Keratinocyte (primary cell): ENCODE measurements around the gene KPNA1. TPM values are rescaled to one million over a fixed set of nuclear protein-coding genes. Genes with fewer than 3 reads are reported as not detected.

Experiments used
- DNase-seq: peaks from one replicate; pipeline ENCODE4 v3.0.0-alpha.2; 2011; ENCODE audit warnings: low read depth, missing footprints, low spot score
- FAIRE-seq: peaks from 2 replicates; lab custom pipeline; 2011; peaks lifted over from hg19 to GRCh38; lab: Jason Lieb, UNC
- H2AFZ ChIP-seq: 2 replicates; pipeline ENCODE4 v1.6.0; 2012; ENCODE audit warnings: low read length, control low read depth, inconsistent platforms; ENCODE audit not compliant: control insufficient read depth
- H3K27ac ChIP-seq: 2 replicates; pipeline ENCODE4 v1.5.1; 2011; ENCODE audit warnings: low read length; ENCODE audit not compliant: control insufficient read depth, insufficient read depth
- H3K27me3 ChIP-seq: 3 replicates; pipeline ENCODE4 v1.6.0; 2011; ENCODE audit warnings: low read length; ENCODE audit not compliant: control insufficient read depth, insufficient read depth; ENCODE audit errors: extremely low read depth
- H3K36me3 ChIP-seq, 2 experiments: 2 replicates in 1 of 2; 3 replicates in 1 of 2; pipeline ENCODE4 v1.5.1; 2011; ENCODE audit warnings: low read length in 2 of 2, mild to moderate bottlenecking in 1 of 2; ENCODE audit not compliant: control insufficient read depth in 2 of 2, insufficient read depth in 2 of 2; ENCODE audit errors: extremely low read depth in 1 of 2
- H3K4me1 ChIP-seq: 3 replicates; pipeline ENCODE4 v1.5.1; 2011; ENCODE audit warnings: low read length; ENCODE audit not compliant: control insufficient read depth, insufficient read depth; ENCODE audit errors: extremely low read depth
- H3K4me2 ChIP-seq: 3 replicates; pipeline ENCODE4 v1.6.0; 2011; ENCODE audit warnings: low read depth, low read length; ENCODE audit not compliant: control insufficient read depth, insufficient read depth; ENCODE audit errors: extremely low read depth
- H3K4me3 ChIP-seq, 3 experiments: fragments of 200-600 bp in 1 of 3; sonication (generic) in 1 of 3; 2 replicates in 2 of 3; 3 replicates in 1 of 3; pipeline ENCODE4 v1.5.1; 2011 to 2016; ENCODE audit warnings: low read length in 3 of 3, mild to moderate bottlenecking in 3 of 3, control low read depth in 2 of 3, inconsistent platforms in 1 of 3, low read depth in 1 of 3, mixed read lengths in 1 of 3, mixed run types in 1 of 3, moderate library complexity in 1 of 3; ENCODE audit not compliant: control insufficient read depth in 2 of 3, insufficient read depth in 2 of 3; ENCODE audit errors: extremely low read depth in 1 of 3
- H3K79me2 ChIP-seq: 2 replicates; pipeline ENCODE4 v1.6.0; 2012; ENCODE audit warnings: low read length; ENCODE audit not compliant: control insufficient read depth, insufficient read depth
- H3K9ac ChIP-seq: 3 replicates; pipeline ENCODE4 v1.6.0; 2011; ENCODE audit warnings: low read length; ENCODE audit not compliant: control insufficient read depth, insufficient read depth; ENCODE audit errors: extremely low read depth
- H3K9me1 ChIP-seq: 3 replicates; pipeline ENCODE4 v1.6.0; 2011; ENCODE audit warnings: low read length; ENCODE audit not compliant: control insufficient read depth, insufficient read depth; ENCODE audit errors: extremely low read depth
- H3K9me3 ChIP-seq: 2 replicates; pipeline ENCODE4 v1.5.1; 2012; ENCODE audit warnings: low read depth, low read length; ENCODE audit not compliant: control insufficient read depth
- H4K20me1 ChIP-seq: 3 replicates; pipeline ENCODE4 v1.6.0; 2011; ENCODE audit warnings: low read length; ENCODE audit not compliant: control insufficient read depth, insufficient read depth; ENCODE audit errors: extremely low read depth
- CTCF ChIP-seq, 3 experiments: IDR thresholded peaks in 1 of 3; conservative IDR thresholded peaks in 1 of 3; optimal IDR thresholded peaks in 1 of 3; 2 replicates in 2 of 3; 3 replicates in 1 of 3; pipeline versions ENCODE3 to v1.5.1; 2011; ENCODE audit warnings: low read length in 3 of 3, mild to moderate bottlenecking in 3 of 3, moderate library complexity in 2 of 3, control low read depth in 1 of 3, inconsistent platforms in 1 of 3; ENCODE audit not compliant: insufficient read depth in 2 of 3; ENCODE audit errors: extremely low read depth in 1 of 3
- EZH2 ChIP-seq: IDR thresholded peaks from one replicate; pipeline ENCODE4 v1.6.1; 2012; ENCODE audit warnings: inconsistent platforms, mild to moderate bottlenecking, low read length, moderate library complexity
- dilution Hi-C: fragments of 300-500 bp; cut with MboI; formaldehyde crosslinking; loops from one replicate; pipeline ENCODE4 v1.7.0; 2020; ENCODE audit warnings: low sequenced_read_pairs; ENCODE audit not compliant: extremely low pct_ligation_motif_present
- polyA plus RNA-seq, 5 experiments: library from polyadenylated mRNA; depleted of rRNA in 3 of 5; stranded (reverse) in 3 of 5; stranded (forward) in 1 of 5; unstranded in 1 of 5; fragments of >200 nt; gene quantifications; 1 replicate in 1 of 5; 2 replicates in 3 of 5; 3 replicates in 1 of 5; pipeline versions ENCODE4 v1.2.1 to v1.2.3, GENCODE V29; 2011 to 2012; ENCODE audit warnings: missing spikeins in 2 of 5, low read depth in 1 of 5, low replicate concordance in 1 of 5

The KPNA1 gene
- polyA plus RNA-seq, 1 donor (not counting 4 experiments of a cell fraction or from before 2014, with no cell fraction given), result 66.7 TPM

DNA sequence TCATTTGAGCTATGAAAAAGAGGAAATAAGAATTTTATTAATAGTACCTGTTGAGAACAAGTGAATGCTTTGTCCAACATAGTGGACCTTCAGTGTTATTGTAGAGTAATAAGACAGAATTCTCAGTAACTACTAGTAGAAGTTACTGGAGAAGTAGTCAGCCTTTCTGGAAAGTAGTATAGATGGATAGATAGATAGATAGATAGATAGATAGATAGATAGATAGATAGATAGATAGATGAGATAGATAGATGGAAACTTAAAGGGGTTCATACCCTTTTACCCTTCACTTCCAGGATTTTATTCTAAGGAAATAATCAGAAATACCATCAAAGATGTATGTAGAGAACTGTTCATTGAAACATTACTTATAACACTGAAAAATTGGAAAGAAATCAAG is 125.5 kb downstream of the KPNA1 start:
- TF ChIP-seq CTCF (optimal IDR thresholded peaks at IDR 0.05 in 1 of 3, IDR thresholded peaks at IDR 0.05 in 1 of 3, conservative IDR thresholded peaks at IDR 0.05 in 1 of 3; ENCODE audit: extremely low read depth in 1 of 3, insufficient read depth in 2 of 3, low read length in 3 of 3), result no peak
- TF ChIP-seq EZH2, result no peak
- peaks cover 10% of the 10 kb centered on the region for H3K4me1 ChIP-seq
- H3K27me3 ChIP-seq, result no peaks in the 10 kb centered on the region
- no peak overlapping the region for H3K27ac ChIP-seq
- no peaks in the 10 kb centered on the region for H3K9me1 ChIP-seq
- H3K79me2 ChIP-seq, result peaks cover 3% of the 10 kb centered on the region
- H3K9me3 ChIP-seq, result no peaks in the 10 kb centered on the region
- DNase-seq (no peak), FAIRE-seq (no peak)
- H3K4me2 ChIP-seq, result no peak overlapping the region
- H4K20me1 ChIP-seq, result no peaks in the 10 kb centered on the region
- no peaks in the 10 kb centered on the region for H3K36me3 ChIP-seq
- no peak overlapping the region for H3K9ac ChIP-seq
- no peak overlapping the region for H2AFZ ChIP-seq
- no peak overlapping the region for H3K4me3 ChIP-seq
- dilution Hi-C loops, result no loop called here

GRCh38 chr3:122387709-122388108 is 127.0 kb downstream of the KPNA1 start:
- H3K9me1 ChIP-seq, result no peaks in the 10 kb centered on the region
- TF ChIP-seq CTCF (optimal IDR thresholded peaks at IDR 0.05 in 1 of 3, IDR thresholded peaks at IDR 0.05 in 1 of 3, conservative IDR thresholded peaks at IDR 0.05 in 1 of 3; ENCODE audit: extremely low read depth in 1 of 3, insufficient read depth in 2 of 3, low read length in 3 of 3), result no peak
- no peak for TF ChIP-seq EZH2
- H3K27ac ChIP-seq, result no peak overlapping the region
- H3K4me1 ChIP-seq, result peaks cover 10% of the 10 kb centered on the region
- dilution Hi-C loops, result no loop called here
- no peak overlapping the region for H2AFZ ChIP-seq
- H3K4me3 ChIP-seq, result no peak overlapping the region
- H3K36me3 ChIP-seq, result no peaks in the 10 kb centered on the region
- FAIRE-seq (no peak), DNase-seq (no peak)
- no peaks in the 10 kb centered on the region for H3K27me3 ChIP-seq
- H3K4me2 ChIP-seq, result no peak overlapping the region
- no peaks in the 10 kb centered on the region for H4K20me1 ChIP-seq
- H3K9ac ChIP-seq, result no peak overlapping the region
- H3K9me3 ChIP-seq, result no peaks in the 10 kb centered on the region
- peaks cover 7% of the 10 kb centered on the region for H3K79me2 ChIP-seq
